Activated T-helper 2 cell treated with anti-CD3 and anti-CD28 coated beads, Interferon-gamma antibody, Interleukin-2, Interleukin-4, amounts not matched to agents 10 μg/mL and 5 μg/mL and 100 μg/mL, durations not matched to agents 14 hours and 24 hours and 36 hours (primary cell): ENCODE results near the gene CTIF. TPM values are rescaled to one million over a fixed set of nuclear protein-coding genes. Genes with fewer than 3 reads are reported as not detected.

Source experiments
- DNase-seq: peaks from one replicate; pipeline ENCODE4 v3.0.0; 2021; ENCODE audit warnings: low spot score
- H3K27ac Mint-ChIP-seq: one replicate; pipeline ENCODE4 v1.8.0; 2021; ENCODE audit warnings: mixed read lengths
- H3K27me3 Mint-ChIP-seq: one replicate; pipeline ENCODE4 v1.8.0; 2021; ENCODE audit warnings: low read depth, mixed read lengths
- H3K36me3 Mint-ChIP-seq: one replicate; pipeline ENCODE4 v1.8.0; 2021; ENCODE audit warnings: low read depth, mixed read lengths
- H3K4me1 Mint-ChIP-seq: one replicate; pipeline ENCODE4 v1.8.0; 2021; ENCODE audit warnings: low read depth, mixed read lengths
- H3K4me3 Mint-ChIP-seq: one replicate; pipeline ENCODE4 v1.8.0; 2021; ENCODE audit warnings: low read depth, mild to moderate bottlenecking, moderate library complexity, mixed read lengths
- H3K9me3 Mint-ChIP-seq: one replicate; pipeline ENCODE4 v1.8.0; 2021; ENCODE audit warnings: mixed read lengths
- intact Hi-C: fragments of 100-400 bp; cut with micrococcal nuclease; formaldehyde crosslinking; loops from one replicate; pipeline ENCODE4 v1.15.1; 2023
- total RNA-seq: library from RNA; stranded (reverse); gene quantifications from 2 replicates; pipeline ENCODE4 v1.2.3, GENCODE V29; 2022

Gene CTIF
- total RNA-seq, 1 donor from 2014 or later = 7.0 TPM

- peaks cover 66% of the 10 kb centered on the region for H3K4me1 Mint-ChIP-seq
- no peaks in the 10 kb centered on the region for H3K9me3 Mint-ChIP-seq
- no peaks in the 10 kb centered on the region for H3K27me3 Mint-ChIP-seq
- H3K4me3 Mint-ChIP-seq = no peak overlapping the region
- intact Hi-C loops = loop anchor here (1.0 to 10.0 kb wide), 5 partner anchors 13 to 283 kb away; no protein-coding TSS in a partner anchor
- H3K36me3 Mint-ChIP-seq = no peaks in the 10 kb centered on the region
- H3K27ac Mint-ChIP-seq = peak overlapping the region; percentile 94
- no peak for DNase-seq
These were observed 263.1 kb downstream of the CTIF start for GRCh38 chr18:48801728-48802542.

DNA sequence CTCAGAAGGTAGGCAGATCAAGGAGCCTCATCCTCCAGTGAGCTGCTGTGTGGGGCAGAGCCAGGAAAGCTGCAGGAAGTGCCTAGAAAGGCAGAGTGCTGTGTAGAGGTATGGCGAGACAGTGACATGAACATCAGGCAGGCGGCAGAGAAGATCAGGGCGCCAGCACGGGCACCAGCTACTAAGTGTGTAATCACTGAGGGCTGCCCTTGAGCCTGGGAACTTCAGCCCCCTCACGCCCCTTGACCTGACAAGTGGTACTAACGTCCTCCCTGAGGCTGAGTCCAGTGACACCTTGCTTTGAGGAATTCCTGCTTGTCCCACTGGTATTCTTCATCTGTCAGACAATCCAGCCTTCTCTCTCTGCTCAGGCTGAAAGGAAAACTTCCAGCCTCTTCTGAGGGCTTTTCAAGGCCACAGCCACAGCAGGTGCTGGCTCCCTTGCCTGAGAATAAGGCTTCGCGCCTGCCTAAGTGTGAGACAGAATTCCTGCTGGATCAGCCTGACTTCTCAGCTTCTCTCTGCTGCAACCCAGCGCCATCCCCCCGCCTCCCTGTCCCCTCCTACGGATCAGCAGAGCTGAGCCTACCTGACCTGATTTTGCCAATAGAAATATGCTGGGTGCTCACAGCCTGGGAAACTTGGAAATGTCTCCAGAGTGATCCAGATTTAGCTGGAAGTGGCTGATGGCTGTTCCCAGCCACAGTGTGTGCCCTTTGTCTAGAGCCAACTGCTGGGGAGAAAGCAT lies 263.9 kb downstream of the CTIF start:
- H3K4me1 Mint-ChIP-seq = peaks cover 71% of the 10 kb centered on the region
- H3K9me3 Mint-ChIP-seq = no peaks in the 10 kb centered on the region
- H3K4me3 Mint-ChIP-seq = no peak overlapping the region
- DNase-seq = no peak
- H3K27me3 Mint-ChIP-seq = no peaks in the 10 kb centered on the region
- peak overlapping the region; percentile 94 for H3K27ac Mint-ChIP-seq
- intact Hi-C loops = loop anchor here (10.0 kb wide), 1 partner anchor 282 kb away; no protein-coding TSS in a partner anchor
- no peaks in the 10 kb centered on the region for H3K36me3 Mint-ChIP-seq

DNA sequence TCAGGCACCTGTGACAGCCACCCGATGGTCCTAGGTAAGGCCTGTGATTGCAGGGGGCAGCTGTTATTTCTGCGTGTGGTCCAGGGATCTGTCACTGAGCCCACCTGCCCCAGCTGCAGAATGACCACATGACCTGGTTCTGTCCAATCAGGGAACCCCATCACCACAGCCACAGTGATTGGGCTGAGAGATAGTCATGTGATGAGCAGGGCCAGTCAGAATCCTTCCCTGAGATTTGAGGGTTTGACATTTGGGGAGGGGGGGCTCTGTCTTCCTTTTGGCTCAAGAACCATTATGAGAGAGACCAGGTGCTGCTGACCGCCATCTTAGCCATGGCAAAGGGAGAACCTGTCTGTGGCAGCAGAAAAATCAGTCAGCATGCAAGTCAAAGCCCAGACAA lies 264.7 kb downstream of the CTIF start:
- peak overlapping the region; percentile 94 for H3K27ac Mint-ChIP-seq
- intact Hi-C loops = loop anchor here (10.0 kb wide), 1 partner anchor 281 kb away; no protein-coding TSS in a partner anchor
- H3K9me3 Mint-ChIP-seq = no peaks in the 10 kb centered on the region
- DNase-seq = no peak
- no peaks in the 10 kb centered on the region for H3K27me3 Mint-ChIP-seq
- no peak overlapping the region for H3K4me3 Mint-ChIP-seq
- peaks cover 71% of the 10 kb centered on the region for H3K4me1 Mint-ChIP-seq
- H3K36me3 Mint-ChIP-seq = no peaks in the 10 kb centered on the region

- Mint-ChIP-seq H3K27ac (no peak overlapping the region), H3K27me3 (peaks cover 1% of the 10 kb centered on the region), H3K9me3 (no peaks in the 10 kb centered on the region), H3K4me1 (peaks cover 69% of the 10 kb centered on the region), H3K36me3 (no peaks in the 10 kb centered on the region), H3K4me3 (no peak overlapping the region)
- DNase-seq = no peak
- intact Hi-C loops = loop anchor here (10.0 kb wide), 1 partner anchor 281 kb away; no protein-coding TSS in a partner anchor
These were observed 265.4 kb downstream of the CTIF start for GRCh38 chr18:48803951-48804855.

DNA sequence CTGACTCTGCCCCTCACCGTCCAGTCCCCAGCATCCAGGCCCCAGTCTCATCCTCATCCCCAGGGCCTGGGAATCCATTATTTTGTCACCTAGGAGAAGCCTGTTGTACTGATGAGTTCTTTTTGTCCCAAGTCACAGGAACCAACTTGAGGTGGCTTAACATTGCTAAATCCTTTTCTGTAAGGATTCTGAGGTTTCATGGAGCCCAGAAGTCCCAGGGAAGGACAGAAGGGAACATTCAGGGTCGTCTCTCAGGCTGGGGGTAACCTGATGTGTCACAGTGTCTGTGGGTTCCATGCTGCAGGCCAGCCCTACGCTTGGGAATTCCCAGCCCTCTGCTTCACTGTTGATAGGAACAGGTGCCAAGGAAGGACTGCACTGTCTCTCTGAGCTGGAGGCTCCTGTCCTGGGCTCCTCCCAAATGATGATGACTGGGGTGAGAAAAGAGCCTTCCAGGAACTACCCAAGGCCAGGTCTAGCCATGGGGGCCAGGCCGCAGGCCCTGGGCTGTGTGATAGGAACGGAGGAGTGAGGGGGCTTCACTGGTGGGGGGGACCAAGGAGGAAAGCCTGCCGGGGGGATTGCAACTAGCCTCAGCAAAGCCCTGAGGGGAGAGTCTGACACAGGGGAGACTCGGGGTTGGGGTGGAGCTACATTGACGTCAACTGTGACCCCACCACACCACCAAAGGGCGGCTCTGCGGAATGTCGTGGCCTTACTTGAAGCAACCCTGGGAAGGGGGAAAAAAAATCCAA lies 266.2 kb downstream of the CTIF start:
- no peaks in the 10 kb centered on the region for H3K36me3 Mint-ChIP-seq
- H3K27ac Mint-ChIP-seq = peak overlapping the region; percentile 47
- H3K4me1 Mint-ChIP-seq = peaks cover 63% of the 10 kb centered on the region
- no peak for DNase-seq
- no peak overlapping the region for H3K4me3 Mint-ChIP-seq
- peaks cover 3% of the 10 kb centered on the region for H3K27me3 Mint-ChIP-seq
- no peaks in the 10 kb centered on the region for H3K9me3 Mint-ChIP-seq
- intact Hi-C loops = loop anchor here (10.0 kb wide), 1 partner anchor 280 kb away; no protein-coding TSS in a partner anchor

DNA sequence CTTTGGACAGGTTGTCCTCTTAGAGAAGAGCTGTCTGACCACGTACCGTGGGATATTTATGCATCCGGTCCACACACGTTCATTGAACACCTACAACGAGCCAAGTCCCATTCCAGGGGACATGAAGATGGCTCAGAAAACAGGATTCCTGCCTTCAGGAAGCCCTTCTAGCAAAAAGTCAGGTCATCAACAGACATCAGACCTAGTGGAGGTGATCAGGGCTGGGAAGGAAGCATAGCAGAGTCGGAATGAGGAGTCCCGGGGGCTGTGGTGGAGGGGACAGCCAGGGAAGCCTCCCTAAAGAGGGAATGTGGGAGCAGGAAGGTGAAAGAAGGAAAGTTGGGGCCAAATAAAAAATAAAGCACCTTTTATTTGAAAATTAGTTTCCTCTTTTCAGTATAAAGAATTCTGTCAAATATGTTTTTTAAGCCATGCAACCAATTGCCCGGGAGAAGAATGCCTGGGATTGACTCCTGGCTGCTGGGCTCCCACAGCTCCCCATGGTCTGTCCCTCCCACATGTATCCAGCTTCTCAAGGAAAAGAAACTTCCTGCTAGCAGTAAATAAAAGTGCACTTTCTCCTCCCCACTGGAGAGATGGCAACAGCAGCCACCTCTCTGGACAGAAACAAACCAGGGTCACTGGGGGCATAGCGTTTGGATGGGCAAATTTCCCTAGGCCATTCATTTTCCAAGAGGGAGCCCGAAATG lies 267.1 kb downstream of the CTIF start:
- no peaks in the 10 kb centered on the region for H3K36me3 Mint-ChIP-seq
- H3K4me3 Mint-ChIP-seq = no peak overlapping the region
- DNase-seq = no peak
- peak overlapping the region; percentile 54 for H3K27ac Mint-ChIP-seq
- intact Hi-C loops = loop anchor here (10.0 kb wide), 1 partner anchor 279 kb away; no protein-coding TSS in a partner anchor
- no peaks in the 10 kb centered on the region for H3K9me3 Mint-ChIP-seq
- peaks cover 60% of the 10 kb centered on the region for H3K4me1 Mint-ChIP-seq
- peaks cover 3% of the 10 kb centered on the region for H3K27me3 Mint-ChIP-seq

GRCh38 chr18:48806551-48807261 lies 267.9 kb downstream of the CTIF start:
- Mint-ChIP-seq H3K36me3 (no peaks in the 10 kb centered on the region), H3K4me1 (peaks cover 55% of the 10 kb centered on the region), H3K27me3 (peaks cover 3% of the 10 kb centered on the region), H3K4me3 (no peak overlapping the region), H3K9me3 (no peaks in the 10 kb centered on the region), H3K27ac (peak overlapping the region; percentile 54)
- intact Hi-C loops = loop anchor here (10.0 kb wide), 1 partner anchor 278 kb away; no protein-coding TSS in a partner anchor
- no peak for DNase-seq

GRCh38 chr18:48808476-48808875 lies 269.6 kb downstream of the CTIF start:
- Mint-ChIP-seq H3K4me1 (peaks cover 48% of the 10 kb centered on the region), H3K9me3 (no peaks in the 10 kb centered on the region)

DNA sequence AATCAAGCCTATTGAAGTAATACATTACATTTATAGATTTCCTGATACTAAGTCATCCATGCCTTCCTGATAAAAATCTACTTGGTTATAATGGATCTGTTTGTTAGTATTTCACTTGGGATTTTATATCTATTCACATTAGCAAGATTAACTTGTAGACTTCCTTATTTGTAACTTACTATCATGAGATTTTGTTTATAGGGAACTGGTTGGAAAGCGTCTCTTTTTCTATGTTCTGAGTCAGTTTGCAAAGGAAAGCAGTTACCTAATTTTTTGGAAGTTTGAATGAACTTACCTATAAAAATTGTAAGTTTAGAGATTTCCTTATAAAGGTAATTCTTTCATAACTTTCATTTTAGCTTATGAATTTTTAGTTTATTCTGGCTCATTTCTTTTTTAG lies 270.5 kb downstream of the CTIF start:
- intact Hi-C loops = loop anchor here (10.0 kb wide), 1 partner anchor 275 kb away; no protein-coding TSS in a partner anchor
- DNase-seq = no peak
- Mint-ChIP-seq H3K27ac (no peak overlapping the region), H3K36me3 (no peaks in the 10 kb centered on the region), H3K27me3 (peaks cover 3% of the 10 kb centered on the region), H3K4me1 (peaks cover 53% of the 10 kb centered on the region), H3K9me3 (no peaks in the 10 kb centered on the region), H3K4me3 (no peak overlapping the region)

More at GRCh38 chr18:48808476-48808875, 269.6 kb downstream of the CTIF start:
- Mint-ChIP-seq H3K27ac (no peak overlapping the region), H3K4me3 (no peak overlapping the region), H3K27me3 (peaks cover 3% of the 10 kb centered on the region), H3K36me3 (no peaks in the 10 kb centered on the region)
- no peak for DNase-seq
- intact Hi-C loops = loop anchor here (10.0 kb wide), 1 partner anchor 276 kb away; no protein-coding TSS in a partner anchor

DNA sequence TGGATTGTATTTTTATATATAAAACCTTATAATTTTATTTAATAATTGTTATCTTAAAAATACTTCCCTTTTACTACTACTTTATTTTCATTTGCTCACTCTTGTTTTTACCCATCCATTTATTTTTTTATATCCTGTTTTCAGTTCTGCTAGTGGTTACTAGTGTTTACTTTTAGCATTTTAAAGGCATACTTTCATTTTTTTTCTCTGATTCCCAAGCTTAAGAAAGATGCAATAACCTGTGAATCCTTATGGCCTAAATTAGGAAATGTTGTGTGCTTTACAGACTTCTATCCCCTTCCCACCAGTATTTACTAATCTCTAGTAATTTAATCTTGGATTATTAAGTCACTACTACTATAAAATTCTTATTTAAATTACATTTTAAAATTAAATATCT lies 272.0 kb downstream of the CTIF start:
- H3K9me3 Mint-ChIP-seq = no peaks in the 10 kb centered on the region
- H3K27ac Mint-ChIP-seq = no peak overlapping the region
- H3K36me3 Mint-ChIP-seq = no peaks in the 10 kb centered on the region
- no peak overlapping the region for H3K4me3 Mint-ChIP-seq
- intact Hi-C loops = no loop called here
- peaks cover 3% of the 10 kb centered on the region for H3K27me3 Mint-ChIP-seq
- peaks cover 54% of the 10 kb centered on the region for H3K4me1 Mint-ChIP-seq
- DNase-seq = no peak

- Mint-ChIP-seq H3K27me3 (peaks cover 3% of the 10 kb centered on the region), H3K36me3 (no peaks in the 10 kb centered on the region), H3K9me3 (no peaks in the 10 kb centered on the region), H3K27ac (no peak overlapping the region), H3K4me3 (no peak overlapping the region), H3K4me1 (peaks cover 56% of the 10 kb centered on the region)
- intact Hi-C loops = no loop called here
- no peak for DNase-seq
These were observed 272.6 kb downstream of the CTIF start for GRCh38 chr18:48811401-48811800.
